Measurements from ENCODE around the gene BRD2. TPM values are rescaled to one million over a fixed set of nuclear protein-coding genes. Genes with fewer than 3 reads are reported as not detected.
A peak's percentile ranks its signal among the peaks of the same experiment; 100 is the strongest.

Gene BRD2
- total RNA-seq, 1 experiment from 2014 or later = 125 TPM

DNA sequence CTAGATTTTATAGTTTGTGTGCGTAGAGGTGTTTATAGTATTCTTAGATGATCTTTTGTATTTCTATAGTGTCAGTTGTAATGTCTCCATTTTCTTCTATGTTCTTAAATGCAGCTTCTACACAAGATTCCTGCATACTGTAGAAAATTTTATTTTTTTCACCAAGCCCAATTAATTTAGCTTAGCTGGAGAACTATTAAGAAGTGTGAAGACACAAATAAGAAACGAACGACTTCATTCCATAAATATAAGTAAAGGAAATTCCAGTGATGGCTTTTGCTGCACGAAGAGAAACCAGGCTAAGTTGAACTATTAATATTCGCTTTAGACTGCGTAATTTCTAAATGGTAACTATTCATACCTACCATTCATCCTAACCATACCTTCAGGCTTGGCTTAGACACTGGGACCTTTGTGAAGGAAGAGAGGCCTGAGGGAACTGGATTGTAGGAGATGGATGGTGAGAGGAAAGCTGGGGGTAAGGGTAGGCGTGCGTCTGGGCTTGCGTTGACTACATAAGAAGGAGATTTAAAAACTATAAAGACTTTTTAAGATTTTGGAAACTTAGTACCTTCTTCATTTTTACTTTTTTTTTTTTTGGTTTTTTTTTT is 25.1 kb downstream of the BRD2 start:
- no peak for DNase-seq (ENCODE audit: low read depth)

DNA sequence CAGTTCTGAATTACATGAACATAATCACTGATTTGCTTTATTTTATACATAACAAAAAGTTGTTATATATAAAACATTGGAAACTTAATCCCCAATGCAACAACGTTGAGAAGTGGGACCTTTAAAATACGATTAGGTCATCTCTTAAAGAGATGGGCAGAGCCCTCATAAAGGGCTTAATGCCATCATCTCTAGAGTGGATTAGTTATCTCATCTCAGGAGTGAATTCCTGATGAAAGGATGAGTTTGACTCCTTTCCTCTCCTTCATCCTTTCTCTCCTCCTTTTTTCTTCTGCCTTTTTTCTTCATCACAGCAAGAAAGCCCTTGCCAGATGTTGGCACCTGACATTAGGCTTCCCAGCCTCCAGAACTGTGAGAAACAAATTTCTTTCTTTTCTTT is 27.1 kb downstream of the BRD2 start:
- DNase-seq (ENCODE audit: low read depth) = no peak

DNA sequence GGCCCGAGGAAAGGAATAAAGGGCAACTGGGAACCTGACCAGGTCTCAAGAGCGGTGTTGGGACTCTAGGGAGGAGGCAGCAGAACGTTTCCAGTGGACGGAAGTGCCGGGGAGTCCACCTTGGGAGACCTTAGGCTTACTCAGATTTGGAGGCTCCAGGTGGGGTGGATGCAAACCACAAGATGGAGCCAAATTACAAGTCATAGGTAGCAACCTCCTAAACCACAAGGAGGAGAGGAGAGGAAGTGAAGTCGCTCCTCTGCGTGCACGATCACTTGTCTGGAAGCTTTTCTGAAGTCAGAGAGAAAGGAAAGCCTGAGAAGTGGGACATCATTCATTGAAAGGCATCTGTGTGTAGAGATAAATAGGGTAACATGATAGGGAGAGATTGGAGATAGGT is 31.7 kb downstream of the BRD2 start:
- DNase-seq (ENCODE audit: low read depth) = no peak

DNA sequence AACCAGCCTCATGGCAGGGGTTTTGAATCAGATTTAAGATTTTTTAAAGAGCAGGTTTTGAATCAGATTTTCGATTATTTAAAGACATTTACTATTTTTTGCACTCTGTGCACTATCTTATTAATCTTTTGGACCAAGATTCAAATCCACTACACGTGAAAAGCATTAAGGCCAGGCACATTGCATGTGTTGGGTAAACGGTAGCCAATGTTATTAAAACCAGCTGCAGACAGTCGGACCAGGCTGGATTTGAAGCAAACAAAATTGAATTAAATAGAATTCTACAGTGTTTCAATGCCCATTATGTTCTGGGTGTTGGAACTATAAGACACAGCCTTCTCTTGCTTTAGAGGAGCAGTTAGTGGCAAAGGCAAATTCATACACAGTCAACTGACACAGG is 33.3 kb downstream of the BRD2 start:
- no peak for DNase-seq (ENCODE audit: low read depth)

DNA sequence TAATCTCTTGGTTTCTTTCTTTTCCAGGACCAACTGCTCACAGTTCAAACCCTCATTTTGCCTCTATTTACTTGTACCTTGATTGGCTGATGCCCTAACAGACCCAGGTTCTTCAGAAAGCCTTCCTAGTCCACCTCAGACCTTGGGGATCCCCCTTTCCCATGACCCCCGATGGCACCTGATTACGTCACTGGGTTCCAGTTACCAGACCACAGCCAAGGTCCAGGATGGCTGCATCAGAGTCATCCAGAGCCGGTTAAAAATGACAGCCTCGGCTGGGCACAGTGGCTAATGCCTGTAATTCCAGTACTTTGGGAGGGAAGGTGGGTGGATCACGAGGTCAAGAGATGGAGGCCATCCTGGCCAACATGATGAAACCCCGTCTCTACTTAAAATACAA is 36.5 kb downstream of the BRD2 start:
- DNase-seq (ENCODE audit: low read depth) = no peak

DNA sequence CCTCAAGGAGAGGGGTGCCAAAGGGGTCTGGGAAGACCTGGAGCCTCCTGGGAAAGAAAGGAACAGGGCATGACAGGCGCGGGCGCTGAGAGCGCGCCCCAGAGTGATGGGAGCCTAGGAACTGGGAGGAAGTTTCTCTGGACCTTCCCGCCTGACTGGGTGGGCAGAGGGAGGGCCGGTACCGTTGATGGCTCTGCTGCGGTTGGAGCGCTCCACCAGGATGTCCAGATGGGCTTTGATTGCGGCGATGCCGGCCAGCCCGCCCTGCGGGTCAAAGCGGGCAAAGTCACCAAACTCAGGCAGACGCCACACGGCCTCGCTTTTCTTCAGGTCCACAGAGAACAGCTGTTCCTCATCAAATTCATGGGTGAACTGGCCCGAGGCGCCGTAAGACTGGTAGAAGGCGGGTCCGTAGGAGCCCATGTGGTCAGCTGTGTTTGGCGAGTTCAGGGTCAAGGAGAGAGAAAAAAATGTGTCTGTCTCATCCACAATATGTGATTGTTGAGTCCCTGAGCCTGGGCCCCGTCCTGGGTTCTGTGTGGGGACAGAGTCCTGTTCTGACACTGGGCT is 39.5 kb downstream of the BRD2 start:
- no peak for DNase-seq (ENCODE audit: low read depth)

DNA sequence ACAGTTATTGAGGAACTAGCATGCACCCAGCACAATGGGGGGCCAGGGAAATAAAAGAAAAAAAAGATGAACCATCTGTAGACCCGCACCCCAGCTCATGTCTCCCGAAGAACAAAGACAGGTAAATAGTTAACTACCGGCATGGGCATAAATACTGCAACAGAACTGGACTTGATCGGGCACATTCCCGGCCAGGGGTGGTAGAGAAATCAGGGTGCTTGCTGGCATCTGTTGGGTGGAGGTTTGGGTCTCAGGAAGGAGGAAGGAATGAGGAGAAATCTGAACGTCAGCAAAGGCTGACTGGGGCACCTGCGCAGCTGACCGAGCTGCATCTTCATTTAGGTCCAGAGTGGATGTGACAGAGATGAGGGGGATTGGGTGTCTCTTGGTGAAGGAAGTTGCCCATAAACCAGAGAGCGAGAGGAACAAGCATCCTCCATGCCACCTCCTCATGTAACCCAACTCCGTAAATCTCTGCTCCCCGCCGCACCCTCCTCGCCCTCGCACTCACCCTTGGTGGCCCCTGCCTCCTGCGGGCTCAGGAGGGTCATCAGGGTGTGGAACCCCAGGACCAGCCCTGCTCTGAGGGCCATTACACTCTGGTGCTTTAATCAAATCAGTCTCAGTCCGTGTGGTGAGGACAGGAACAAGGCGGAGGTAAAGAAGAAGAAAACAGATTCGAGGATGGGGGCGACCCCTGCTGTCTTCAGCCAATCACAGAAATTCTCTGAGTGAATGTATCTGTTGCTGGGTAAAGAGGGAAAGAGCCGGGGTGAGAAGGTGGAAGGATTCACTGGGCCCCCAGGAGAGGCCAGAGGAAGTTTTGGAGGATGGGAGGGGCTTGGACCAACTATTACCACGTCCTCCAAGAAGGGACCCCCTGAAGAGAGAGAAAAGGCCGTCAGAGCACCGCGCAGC is 40.8 kb downstream of the BRD2 start, which contains the start of gene HLA-DOA:
HLA-DOA (minus strand) TSS at position 648 of the 918 bp plus-strand sequence.
- peak; percentile 43 for DNase-seq (ENCODE audit: low read depth)

DNA sequence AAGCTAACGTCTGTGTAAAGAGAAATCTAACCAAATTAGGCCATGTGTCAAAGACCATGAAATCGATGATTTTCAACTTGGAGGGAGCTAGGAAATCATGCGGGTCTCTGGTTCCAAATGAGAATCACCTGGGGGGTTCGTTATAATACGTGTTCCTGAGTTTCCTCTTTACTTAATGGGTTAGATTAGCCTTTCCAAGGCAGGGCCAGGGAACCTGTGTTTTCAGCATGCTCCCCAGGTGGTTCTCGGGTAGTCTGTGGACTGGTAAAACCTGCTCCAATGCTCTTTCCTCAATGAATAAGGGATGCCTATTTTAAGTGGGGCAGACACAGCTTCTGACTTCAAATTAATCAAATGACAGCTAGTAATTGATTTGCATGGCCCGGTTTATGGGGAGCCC is 42.0 kb downstream of the BRD2 start:
- no peak for DNase-seq (ENCODE audit: low read depth)

DNA sequence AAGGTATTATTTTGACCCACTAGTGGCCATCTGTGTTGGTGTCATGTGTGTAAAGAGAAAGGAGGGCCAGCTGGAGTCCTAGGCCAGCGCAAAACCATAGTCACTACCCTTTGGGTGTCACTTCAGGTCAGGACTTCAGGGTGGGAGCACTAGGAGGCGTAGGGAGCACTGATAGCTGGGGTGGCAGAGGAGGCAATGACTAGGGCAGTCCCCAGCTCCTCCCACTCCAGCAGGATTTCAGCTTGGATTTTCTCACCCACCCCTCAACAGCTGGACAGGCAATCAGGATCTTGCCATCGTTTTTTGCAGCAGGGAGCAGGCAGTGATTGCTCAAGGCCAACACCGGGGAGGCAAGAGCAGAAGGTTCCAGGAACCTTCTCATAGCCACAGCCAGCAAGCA is 45.2 kb downstream of the BRD2 start:
- no peak for DNase-seq (ENCODE audit: low read depth)

DNA sequence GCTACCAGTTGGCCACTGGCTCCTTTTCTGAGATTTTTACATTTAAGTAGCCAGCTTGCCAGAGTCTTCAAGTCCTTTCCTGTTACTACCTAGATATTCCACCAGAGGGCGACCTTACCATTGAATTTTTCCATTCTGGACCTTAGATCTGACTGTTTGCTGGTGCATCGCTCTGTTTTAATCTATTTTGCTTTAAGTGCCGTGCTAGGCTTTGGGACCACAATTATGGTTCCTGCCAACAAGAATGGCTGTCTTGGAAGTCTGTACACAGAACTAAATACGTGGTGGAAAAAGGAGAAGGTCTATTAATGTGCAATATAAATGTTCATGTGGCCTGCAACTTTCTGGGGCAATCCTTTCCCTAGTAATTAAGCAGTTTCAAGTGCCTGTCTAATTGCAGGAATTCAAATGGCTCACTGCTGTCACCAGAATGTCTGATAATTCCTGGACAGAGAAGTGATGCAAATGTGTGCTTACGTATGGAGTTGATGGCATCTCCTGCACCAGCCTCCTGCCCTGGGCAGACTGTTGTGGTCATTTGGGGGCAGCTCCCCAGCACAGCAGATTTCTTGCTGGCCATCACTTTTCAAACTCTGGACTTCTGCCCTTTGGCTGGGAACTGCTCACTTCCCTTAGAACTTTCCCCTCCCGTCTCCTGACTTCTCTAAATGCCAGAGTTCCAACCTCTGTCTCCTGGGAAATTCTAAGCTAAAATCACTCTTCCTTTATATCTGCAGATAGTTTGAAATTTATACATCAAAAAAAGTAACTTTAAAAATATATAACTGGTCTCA is 46.6 kb downstream of the BRD2 start:
- DNase-seq (ENCODE audit: low read depth) = peak; percentile 75

DNA sequence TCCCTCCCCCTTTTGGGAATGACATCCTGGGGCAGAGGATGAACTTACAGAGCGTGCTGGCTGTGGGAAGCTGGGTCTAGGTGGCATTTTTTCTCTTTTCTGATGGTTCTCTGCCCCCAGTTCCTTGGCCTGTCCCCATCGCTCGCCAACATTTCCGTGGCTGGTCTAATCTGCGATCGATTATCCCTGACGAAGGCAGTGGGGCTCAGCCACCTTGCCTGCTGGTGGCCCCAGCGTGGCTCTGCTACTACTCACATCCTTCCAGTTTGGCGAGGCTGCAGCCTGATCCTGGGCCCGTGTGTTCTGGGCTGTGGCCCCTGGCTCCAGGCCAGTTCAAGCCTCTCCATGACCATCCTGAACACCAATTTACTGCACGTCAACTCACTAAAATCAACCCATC is 47.4 kb downstream of the BRD2 start:
- no peak for DNase-seq (ENCODE audit: low read depth)

DNA sequence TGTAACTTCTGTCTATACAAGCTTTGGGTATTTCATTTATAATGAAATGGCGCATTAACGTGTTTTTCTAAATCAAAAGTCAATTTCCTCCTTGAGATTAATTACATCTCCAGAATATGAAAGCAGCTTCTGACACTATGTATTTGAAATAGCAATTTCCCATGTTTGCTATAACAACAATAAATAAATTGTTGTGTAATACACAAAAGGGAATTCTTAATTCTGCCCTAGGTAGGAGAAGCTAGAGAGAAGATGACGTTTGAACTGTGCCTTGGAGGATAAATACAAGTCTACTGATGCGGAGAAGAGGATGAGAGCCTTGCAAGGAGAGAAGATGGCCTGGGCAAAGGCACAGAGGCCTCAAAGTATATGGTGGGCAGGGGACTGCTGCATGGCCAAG is 48.6 kb downstream of the BRD2 start:
- no peak for DNase-seq (ENCODE audit: low read depth)

DNA sequence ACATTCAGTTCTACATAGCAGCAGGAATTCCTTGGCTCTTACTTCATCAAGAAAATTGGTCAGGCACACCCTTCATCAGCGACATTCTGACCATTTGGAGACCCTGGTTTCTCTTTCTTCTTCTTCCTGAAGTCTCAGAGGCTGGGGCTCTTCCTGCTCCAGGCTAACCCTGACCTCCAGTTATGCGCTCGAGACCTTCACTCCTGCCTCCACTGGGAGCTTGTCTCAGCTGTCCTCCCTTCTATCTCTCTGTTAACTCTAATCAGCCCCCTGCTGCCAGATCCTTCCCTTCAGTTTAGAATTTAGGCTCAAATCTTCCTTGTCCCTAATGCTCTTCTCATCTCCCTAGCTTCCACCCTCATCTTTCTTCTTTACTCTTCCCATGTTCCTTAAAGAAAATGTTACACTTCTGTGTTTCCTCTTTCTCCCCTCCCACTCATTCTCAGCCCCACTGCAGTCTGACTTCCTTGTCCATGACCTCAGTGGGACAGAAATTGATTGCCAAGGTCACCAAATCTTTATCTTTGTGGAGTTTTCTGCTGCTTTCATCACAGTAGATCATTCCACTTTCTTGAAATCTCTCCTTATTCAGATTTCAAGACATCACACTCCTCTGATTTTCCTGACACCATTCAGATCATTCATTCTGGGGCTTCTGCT is 49.4 kb downstream of the BRD2 start:
- DNase-seq (ENCODE audit: low read depth) = no peak

DNA sequence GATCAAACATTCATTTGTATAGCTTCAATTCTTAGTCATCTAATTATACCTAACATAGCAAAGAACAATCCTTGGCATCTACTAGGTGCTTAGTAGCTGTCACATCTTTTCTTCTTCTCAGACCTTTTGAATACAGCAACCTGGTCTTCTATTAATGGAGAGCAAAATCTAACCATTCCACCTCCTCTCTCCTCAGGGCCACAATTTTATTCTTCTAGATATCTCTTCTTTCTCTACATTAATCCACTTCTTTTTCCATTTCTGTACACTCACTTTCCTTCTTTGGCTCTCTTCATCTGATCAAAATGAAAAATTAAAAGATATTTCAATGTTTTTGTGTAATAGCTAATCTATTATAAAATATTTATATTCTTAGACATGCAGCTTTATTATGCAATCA is 50.0 kb downstream of the BRD2 start:
- no peak for DNase-seq (ENCODE audit: low read depth)

DNA sequence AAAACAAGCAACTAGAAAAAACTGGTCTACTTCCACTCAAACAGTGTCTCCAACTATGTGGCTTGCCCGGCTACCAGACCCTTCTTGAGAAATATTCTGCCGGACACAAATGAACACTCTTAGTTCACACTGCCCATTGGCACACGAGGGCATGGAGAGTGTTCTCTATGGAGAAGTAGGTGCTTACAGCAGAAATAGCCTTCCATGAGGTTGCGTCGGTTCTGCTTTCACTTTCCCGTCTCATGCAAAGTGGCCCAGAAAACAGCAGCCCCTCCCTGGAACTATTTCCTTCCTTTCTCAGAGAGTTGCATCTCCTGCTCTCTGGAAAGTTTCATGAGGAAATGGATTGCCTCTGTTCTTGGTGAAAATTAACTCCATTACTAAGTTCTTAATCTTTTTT is 50.5 kb downstream of the BRD2 start:
- DNase-seq (ENCODE audit: low read depth) = peak; percentile 54

DNA sequence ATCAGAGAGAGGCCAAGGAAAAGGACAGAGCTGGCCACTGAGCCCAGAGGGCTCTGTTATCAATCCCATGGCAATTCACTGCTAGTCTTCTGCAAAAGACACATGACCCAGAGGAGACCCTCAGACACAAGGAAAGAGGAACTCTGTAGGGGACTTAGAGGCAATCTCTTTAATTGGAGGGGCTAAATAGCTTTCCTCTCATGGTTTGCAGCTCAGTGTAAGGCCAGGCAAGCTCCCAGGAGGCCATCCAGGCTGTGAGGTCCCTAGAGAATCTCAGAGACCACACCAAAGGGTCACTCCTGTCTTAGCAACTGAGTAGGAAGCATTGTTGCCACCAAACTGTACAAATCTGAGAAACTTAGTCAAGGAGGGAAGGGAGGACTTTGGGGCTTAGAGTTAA is 51.0 kb downstream of the BRD2 start:
- no peak for DNase-seq (ENCODE audit: low read depth)

DNA sequence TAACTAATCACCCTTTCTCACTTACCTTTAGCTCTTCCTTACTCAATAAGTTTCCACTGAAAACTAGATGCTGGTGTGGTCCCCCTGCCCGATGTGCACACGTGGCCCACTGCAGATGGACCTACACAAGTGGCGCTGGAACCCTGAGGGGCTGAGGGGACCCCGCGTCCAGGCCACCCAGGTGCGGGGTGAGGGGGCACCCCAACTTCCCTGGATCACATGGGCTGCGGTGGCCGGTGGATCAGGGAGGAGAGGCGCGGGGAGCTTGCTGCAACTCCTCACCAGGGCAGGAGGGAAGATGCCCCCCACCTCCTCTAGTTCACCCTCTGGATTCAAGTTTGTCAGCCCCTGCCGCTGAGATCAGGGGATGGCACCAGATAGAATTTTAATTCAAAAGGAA is 53.5 kb downstream of the BRD2 start:
- DNase-seq (ENCODE audit: low read depth) = no peak

DNA sequence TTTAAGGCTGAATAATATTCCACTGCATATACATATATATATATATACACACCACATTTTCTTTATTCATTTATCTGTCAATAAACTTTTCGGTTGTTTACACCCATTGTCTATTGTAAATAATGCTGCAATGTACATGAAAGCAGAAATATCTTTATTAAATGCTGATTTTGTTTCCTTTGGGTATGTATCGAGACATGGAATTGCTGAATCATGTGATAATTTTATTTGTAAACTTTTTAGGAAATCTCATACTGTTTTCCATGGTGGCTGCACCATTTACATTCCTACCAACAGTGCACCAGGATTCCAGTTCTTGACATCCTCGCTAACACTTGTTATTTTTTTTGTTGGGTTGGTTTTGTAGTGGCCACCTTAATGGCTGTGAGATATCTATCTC is 55.1 kb downstream of the BRD2 start:
- DNase-seq (ENCODE audit: low read depth) = no peak

DNA sequence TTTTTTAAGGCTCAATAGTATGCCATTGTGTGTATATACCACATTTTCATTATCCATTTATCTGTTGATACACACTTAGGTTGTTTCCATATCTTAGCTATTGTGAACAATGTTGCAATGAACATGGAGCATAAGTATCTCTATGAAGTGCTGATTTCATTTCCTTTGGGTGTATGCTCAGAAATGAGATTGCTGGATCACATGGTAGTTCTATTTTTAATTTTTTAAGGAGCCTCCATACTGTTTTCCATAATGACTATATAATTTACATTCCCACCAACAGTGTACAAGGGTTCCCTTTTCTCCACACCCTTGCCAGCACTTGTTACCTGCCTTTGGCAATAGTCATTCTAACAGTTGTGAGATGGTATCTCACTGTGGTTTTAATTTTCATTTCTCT is 56.1 kb downstream of the BRD2 start:
- no peak for DNase-seq (ENCODE audit: low read depth)

DNA sequence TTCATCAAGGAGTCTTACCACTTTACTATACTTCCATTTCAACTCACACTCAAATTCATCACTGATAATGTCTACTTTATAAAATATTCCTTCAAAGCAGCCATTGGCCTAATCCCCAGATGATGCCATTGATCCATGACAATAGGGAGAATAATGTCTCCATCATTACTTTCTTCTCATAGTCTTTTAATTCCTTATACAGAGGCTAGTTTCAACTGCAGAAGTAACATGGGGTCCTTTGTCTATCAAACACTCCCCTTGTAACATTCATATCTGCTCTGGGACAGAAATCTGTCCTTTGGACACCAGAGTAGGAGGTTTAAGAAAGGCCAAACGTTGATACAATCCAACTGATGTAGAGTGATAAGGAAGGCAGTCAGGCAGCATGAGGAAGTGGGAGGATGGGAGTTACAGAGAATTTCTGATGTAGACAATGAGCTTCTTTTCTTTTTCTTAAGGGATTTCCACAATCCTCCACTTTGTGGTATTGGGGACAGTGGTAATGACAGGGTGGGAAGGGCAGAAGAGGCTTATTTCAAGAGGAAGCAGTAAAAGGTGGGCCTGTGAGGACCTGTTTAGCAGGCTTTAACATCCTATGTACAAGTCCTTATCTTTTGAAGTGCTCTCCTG is 59.9 kb downstream of the BRD2 start:
- no peak for DNase-seq (ENCODE audit: low read depth)
